WI38 (cell line): ENCODE data around the gene ZBTB1.

Experiments
- H3K4me3 ChIP-seq: 2 replicates; pipeline ENCODE4 v1.5.1; 2011; ENCODE audit warnings: low read depth, mild to moderate bottlenecking, control low read depth, low read length
- CTCF ChIP-seq: IDR thresholded peaks from 2 replicates; pipeline ENCODE4 v1.5.1; 2012; ENCODE audit warnings: low read depth, mild to moderate bottlenecking, control low read depth, low read length

Gene ZBTB1

GRCh38 chr14:64531567-64531966 lies 27.0 kb downstream of the ZBTB1 start:
- TF ChIP-seq CTCF, result no peak
- no peak overlapping the region for H3K4me3 ChIP-seq

GRCh38 chr14:64536488-64537245 lies 32.1 kb downstream of the ZBTB1 start:
- H3K4me3 ChIP-seq, result no peak overlapping the region
- TF ChIP-seq CTCF, result no peak

- H3K4me3 ChIP-seq, result peak within 1 kb of the TSS; percentile 65
- TF ChIP-seq CTCF, result peak; percentile 74
Measured at GRCh38 chr14:64540208-64541202, 35.9 kb downstream of the ZBTB1 start, which contains the start of gene HSPA2. Gene HSPA2, plus strand, starts transcription at chr14:64540741. Its CDS starts 109 bp downstream, at chr14:64540850.

- peak overlapping the region; percentile 65 for H3K4me3 ChIP-seq
- no peak for TF ChIP-seq CTCF
Measured at GRCh38 chr14:64541261-64541971, 36.8 kb downstream of the ZBTB1 start.

GRCh38 chr14:64541972-64542835 lies 37.6 kb downstream of the ZBTB1 start:
- no peak for TF ChIP-seq CTCF
- peak overlapping the region; percentile 65 for H3K4me3 ChIP-seq

- TF ChIP-seq CTCF, result no peak
- H3K4me3 ChIP-seq, result peak overlapping the region; percentile 65
Measured at GRCh38 chr14:64542836-64543201, 38.2 kb downstream of the ZBTB1 start.
